Activated CD4-positive, alpha-beta T cell treated with anti-CD3 and anti-CD28 coated beads, Interleukin-10, Interleukin-2, amounts not matched to agents 100 ng/mL and 50 ng/mL, durations not matched to agents 16 hours and 8 hours (primary cell): ENCODE data around the gene NELFB.

Experiments used
- DNase-seq: peaks from one replicate; pipeline ENCODE4 v3.0.0-alpha.2; 2020

The NELFB gene

GRCh38 chr9:137315581-137316011 lies 60.5 kb downstream of the NELFB start:
- DNase-seq = no peak

- no peak for DNase-seq
Observed at GRCh38 chr9:137316012-137316981, 61.2 kb downstream of the NELFB start.

GRCh38 chr9:137317021-137317717 lies 62.0 kb downstream of the NELFB start:
- no peak for DNase-seq

- DNase-seq = no peak
Observed at GRCh38 chr9:137317718-137318511, 62.8 kb downstream of the NELFB start.

GRCh38 chr9:137318602-137319001 lies 63.5 kb downstream of the NELFB start:
- DNase-seq = no peak

- DNase-seq = no peak
Observed at GRCh38 chr9:137319011-137319738, 64.0 kb downstream of the NELFB start.

- DNase-seq = no peak
Observed at GRCh38 chr9:137319739-137320551, 64.8 kb downstream of the NELFB start.

- DNase-seq = no peak
Observed at GRCh38 chr9:137320555-137321384, 65.6 kb downstream of the NELFB start.

- DNase-seq = no peak
Observed at GRCh38 chr9:137321726-137322361, 66.7 kb downstream of the NELFB start.
